ENCODE measurements around the gene SLC46A2.

- TF ChIP-seq CTCF (IDR thresholded peaks at IDR 0.05) (no peak), POLR2AphosphoS5 (IDR thresholded peaks at IDR 0.05) (no peak), POLR2A (IDR thresholded peaks at IDR 0.05) (no peak)
Observed at GRCh38 chr9:112849363-112849922, 41.2 kb downstream of the SLC46A2 start.
